HG03460 (cell line): ENCODE measurements around the gene TXNDC2.

Experiments
- ATAC-seq: cut with Tn5 transposase; IDR thresholded peaks from one replicate; pipeline ENCODE4 v1.9.1; 2021; ENCODE audit not compliant: unreplicated experiment

Gene TXNDC2

DNA sequence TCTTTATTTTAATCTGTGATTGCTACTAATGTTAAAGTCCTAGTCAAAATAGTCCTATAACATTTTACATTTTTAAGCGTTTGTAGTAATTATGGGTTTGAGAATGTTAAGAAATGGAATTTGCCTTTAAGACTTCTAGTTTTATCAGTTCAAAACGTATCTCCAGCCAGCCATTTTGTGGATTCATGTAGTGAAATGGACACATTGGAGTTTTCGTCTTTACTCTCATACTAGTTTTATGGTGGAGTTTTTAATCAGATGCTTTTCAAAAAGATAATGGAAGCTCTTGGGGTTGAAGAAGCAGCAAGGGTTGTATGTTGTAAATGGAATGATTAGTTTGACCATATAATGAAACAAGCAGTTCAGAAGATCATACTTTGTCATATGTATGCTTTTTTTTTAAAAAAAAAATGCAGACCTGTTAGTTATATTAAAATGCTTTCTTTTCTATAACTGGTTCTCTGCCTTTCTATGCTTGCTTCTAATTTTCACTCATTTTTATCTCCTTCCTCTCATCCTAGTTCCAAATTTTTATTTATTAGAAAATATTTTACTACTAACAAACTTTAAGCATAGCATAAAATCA, 44.6 kb downstream of the TXNDC2 start:
- no peak for ATAC-seq

DNA sequence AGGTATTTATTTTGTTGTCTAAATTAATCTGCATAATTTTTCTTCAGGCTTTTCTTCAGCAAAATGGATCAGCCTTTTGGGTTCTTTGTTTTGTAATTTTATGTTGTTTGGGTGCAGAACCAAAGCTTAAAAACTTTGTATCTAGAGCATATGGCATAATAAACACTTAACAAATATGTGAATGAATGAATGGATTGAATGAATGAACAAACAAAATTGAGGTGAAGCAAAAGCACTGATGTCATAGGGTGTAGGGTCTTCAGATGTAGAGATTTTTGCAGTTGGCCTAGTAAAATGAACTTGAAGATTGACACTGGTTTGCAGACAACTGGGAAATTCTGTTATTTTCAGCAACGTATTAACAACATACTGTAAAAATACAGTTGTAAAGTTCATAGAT, 45.4 kb downstream of the TXNDC2 start:
- ATAC-seq, result no peak

DNA sequence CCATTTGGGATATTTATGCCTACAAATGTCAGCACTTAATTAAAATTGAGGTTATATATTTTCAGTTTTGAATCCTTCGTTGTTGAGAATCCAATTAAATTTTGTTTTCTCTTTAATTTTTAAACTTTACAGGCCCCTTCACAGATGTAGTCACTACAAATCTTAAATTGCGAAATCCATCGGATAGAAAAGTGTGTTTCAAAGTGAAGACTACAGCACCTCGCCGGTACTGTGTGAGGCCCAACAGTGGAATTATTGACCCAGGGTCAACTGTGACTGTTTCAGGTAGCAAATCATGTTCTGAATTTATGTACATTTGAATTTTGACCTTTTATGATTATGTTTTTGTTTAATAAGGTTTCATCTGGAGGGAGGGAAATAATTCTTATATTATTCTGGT, 45.9 kb downstream of the TXNDC2 start:
- no peak for ATAC-seq

DNA sequence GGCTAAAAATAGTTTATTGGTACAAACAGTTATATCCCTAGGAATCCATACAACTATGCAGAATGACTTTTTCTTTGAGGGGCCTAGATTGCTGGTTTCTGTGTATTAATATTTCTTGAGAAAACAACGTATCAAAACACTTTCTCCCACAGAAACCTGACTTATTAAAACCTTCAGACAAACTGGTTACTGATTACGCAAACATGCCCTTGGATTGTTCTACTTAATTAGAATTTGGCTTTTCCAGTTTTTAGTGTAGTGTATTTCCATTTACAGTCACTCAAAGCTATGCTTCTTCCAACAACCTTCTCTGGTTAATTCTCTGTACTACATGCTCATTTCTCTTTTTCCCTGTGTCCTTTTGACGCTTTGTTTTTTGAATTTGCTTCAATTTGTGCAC, 48.1 kb downstream of the TXNDC2 start:
- ATAC-seq, result no peak

DNA sequence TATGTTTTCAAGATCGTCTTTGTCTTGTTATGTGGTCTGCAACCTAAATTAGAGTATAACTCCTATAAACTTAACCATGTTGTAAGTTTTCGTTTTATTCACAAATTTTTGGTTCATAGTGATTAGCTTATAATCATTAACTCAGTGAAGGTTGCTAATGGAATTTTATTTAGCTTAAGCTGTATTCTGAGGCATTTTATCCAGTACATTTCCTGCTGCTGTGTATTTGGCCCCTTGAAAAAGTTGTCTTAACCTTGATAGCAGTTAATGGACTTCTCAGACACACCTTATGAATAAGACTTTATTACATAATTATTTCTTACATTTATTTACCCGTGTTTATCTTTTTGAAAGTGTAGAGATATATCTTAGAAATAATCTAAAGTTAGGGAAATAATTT, 48.5 kb downstream of the TXNDC2 start:
- ATAC-seq, result no peak
